ENCODE measurements around the gene TMPRSS5. TPM values are rescaled to one million over a fixed set of nuclear protein-coding genes. Genes with fewer than 3 reads are reported as not detected.

TMPRSS5 gene
- total RNA-seq, 1 donor from 2014 or later = under 0.01 TPM

- no peaks in the 10 kb centered on the region for H3K36me3 ChIP-seq (ENCODE audit: control insufficient read depth, insufficient read depth, low read length)
- no peaks in the 10 kb centered on the region for H3K27me3 ChIP-seq (ENCODE audit: control insufficient read depth, insufficient read depth, low read length)
- no peak for FAIRE-seq
- TF ChIP-seq CTCF (IDR thresholded peaks at IDR 0.05; ENCODE audit: insufficient read depth, low read length, severe bottlenecking) = no peak
- no peak for DNase-seq (ENCODE audit: low read depth)
- no peak overlapping the region for H3K4me3 ChIP-seq (ENCODE audit: low read depth, low read length)
These were observed 20.3 kb downstream of the TMPRSS5 start for GRCh38 chr11:113685654-113686359.

GRCh38 chr11:113684496-113684895, 21.6 kb downstream of the TMPRSS5 start:
- Histone ChIP-seq H3K4me3 (ENCODE audit: low read depth, low read length) (no peak overlapping the region), H3K27me3 (ENCODE audit: control insufficient read depth, insufficient read depth, low read length) (no peaks in the 10 kb centered on the region), H3K36me3 (ENCODE audit: control insufficient read depth, insufficient read depth, low read length) (no peaks in the 10 kb centered on the region)
- DNase-seq (ENCODE audit: low read depth) = no peak
- no peak for TF ChIP-seq CTCF (IDR thresholded peaks at IDR 0.05; ENCODE audit: insufficient read depth, low read length, severe bottlenecking)
- no peak for FAIRE-seq

GRCh38 chr11:113683481-113684046, 22.5 kb downstream of the TMPRSS5 start:
- TF ChIP-seq CTCF (IDR thresholded peaks at IDR 0.05; ENCODE audit: insufficient read depth, low read length, severe bottlenecking) = no peak
- DNase-seq (ENCODE audit: low read depth) = no peak
- no peaks in the 10 kb centered on the region for H3K36me3 ChIP-seq (ENCODE audit: control insufficient read depth, insufficient read depth, low read length)
- H3K4me3 ChIP-seq (ENCODE audit: low read depth, low read length) = no peak overlapping the region
- FAIRE-seq = no peak
- no peaks in the 10 kb centered on the region for H3K27me3 ChIP-seq (ENCODE audit: control insufficient read depth, insufficient read depth, low read length)

- FAIRE-seq = no peak
- no peak for TF ChIP-seq CTCF (IDR thresholded peaks at IDR 0.05; ENCODE audit: insufficient read depth, low read length, severe bottlenecking)
- no peaks in the 10 kb centered on the region for H3K27me3 ChIP-seq (ENCODE audit: control insufficient read depth, insufficient read depth, low read length)
- peak; percentile 19 for DNase-seq (ENCODE audit: low read depth)
- H3K4me3 ChIP-seq (ENCODE audit: low read depth, low read length) = no peak overlapping the region
- no peaks in the 10 kb centered on the region for H3K36me3 ChIP-seq (ENCODE audit: control insufficient read depth, insufficient read depth, low read length)
These were observed 24.2 kb downstream of the TMPRSS5 start for GRCh38 chr11:113681711-113682413.

GRCh38 chr11:113681282-113681681, 24.8 kb downstream of the TMPRSS5 start:
- no peak for FAIRE-seq
- H3K27me3 ChIP-seq (ENCODE audit: control insufficient read depth, insufficient read depth, low read length) = no peaks in the 10 kb centered on the region
- no peak for TF ChIP-seq CTCF (IDR thresholded peaks at IDR 0.05; ENCODE audit: insufficient read depth, low read length, severe bottlenecking)
- no peaks in the 10 kb centered on the region for H3K36me3 ChIP-seq (ENCODE audit: control insufficient read depth, insufficient read depth, low read length)
- H3K4me3 ChIP-seq (ENCODE audit: low read depth, low read length) = no peak overlapping the region
- DNase-seq (ENCODE audit: low read depth) = no peak

Data from bronchial epithelial cell (primary cell).